ENCODE data around the gene STKLD1.

STKLD1 gene

GRCh38 chr9:133420392-133420827 is 44.2 kb downstream of the STKLD1 start:
- no peak for DNase-seq

GRCh38 chr9:133421615-133422542 is 45.7 kb downstream of the STKLD1 start, which contains the start of gene ADAMTS13:
ADAMTS13 (plus strand) TSS chr9:133422367; CDS start chr9:133422444, 77 bp downstream.
- DNase-seq = no peak

- no peak for DNase-seq
Observed at GRCh38 chr9:133423216-133423615, 47.0 kb downstream of the STKLD1 start.

- DNase-seq = no peak
Observed at GRCh38 chr9:133424187-133424586, 48.0 kb downstream of the STKLD1 start.

GRCh38 chr9:133425049-133425632 is 49.0 kb downstream of the STKLD1 start:
- DNase-seq = no peak

- DNase-seq = no peak
Observed at GRCh38 chr9:133426011-133426410, 49.8 kb downstream of the STKLD1 start.

GRCh38 chr9:133427658-133428348 is 51.6 kb downstream of the STKLD1 start:
- DNase-seq = no peak

GRCh38 chr9:133428617-133429101 is 52.5 kb downstream of the STKLD1 start:
- DNase-seq = no peak

GRCh38 chr9:133429214-133429613 is 53.0 kb downstream of the STKLD1 start:
- DNase-seq = no peak

- no peak for DNase-seq
Observed at GRCh38 chr9:133429641-133430161, 53.5 kb downstream of the STKLD1 start.

- no peak for DNase-seq
Observed at GRCh38 chr9:133430244-133430643, 54.1 kb downstream of the STKLD1 start.

- no peak for DNase-seq
Observed at GRCh38 chr9:133433351-133433843, 57.2 kb downstream of the STKLD1 start.

- DNase-seq = no peak
Observed at GRCh38 chr9:133436681-133437080, 60.5 kb downstream of the STKLD1 start.

- no peak for DNase-seq
Observed at GRCh38 chr9:133437753-133438531, 61.8 kb downstream of the STKLD1 start.

- DNase-seq = no peak
Observed at GRCh38 chr9:133439337-133439736, 63.2 kb downstream of the STKLD1 start.

- no peak for DNase-seq
Observed at GRCh38 chr9:133440874-133441273, 64.7 kb downstream of the STKLD1 start.

- DNase-seq = no peak
Observed at GRCh38 chr9:133441571-133441970, 65.4 kb downstream of the STKLD1 start.

- no peak for DNase-seq
Observed at GRCh38 chr9:133443248-133443647, 67.1 kb downstream of the STKLD1 start.

GRCh38 chr9:133443982-133444381 is 67.8 kb downstream of the STKLD1 start:
- DNase-seq = no peak

- no peak for DNase-seq
Observed at GRCh38 chr9:133445293-133445969, 69.3 kb downstream of the STKLD1 start.

GRCh38 chr9:133448487-133448972 is 72.4 kb downstream of the STKLD1 start:
- no peak for DNase-seq
